Type B pancreatic cell (in vitro differentiated cells): Measurements from ENCODE around the gene GPR171. TPM values are rescaled to one million over a fixed set of nuclear protein-coding genes. Genes with fewer than 3 reads are reported as not detected.
A peak's percentile ranks its signal among the peaks of the same experiment; 100 is the strongest.

Experiments
- DNase-seq: peaks from one replicate; pipeline ENCODE4 v3.0.0; 2021; ENCODE audit warnings: mixed read lengths; ENCODE audit not compliant: unreplicated experiment; ENCODE audit errors: extremely low spot score
- H3K27ac Mint-ChIP-seq: 2 replicates; pipeline ENCODE4 v1.8.0; 2021; ENCODE audit warnings: mild to moderate bottlenecking, mixed read lengths
- H3K27me3 Mint-ChIP-seq: 2 replicates; pipeline ENCODE4 v1.8.0; 2021; ENCODE audit warnings: mixed read lengths
- H3K36me3 Mint-ChIP-seq: 2 replicates; pipeline ENCODE4 v1.8.0; 2021; ENCODE audit warnings: mixed read lengths
- H3K4me1 Mint-ChIP-seq: one replicate; pipeline ENCODE4 v1.8.0; 2021; ENCODE audit warnings: mixed read lengths; ENCODE audit not compliant: unreplicated experiment
- H3K4me3 Mint-ChIP-seq: 2 replicates; pipeline ENCODE4 v1.8.0; 2021; ENCODE audit warnings: mild to moderate bottlenecking, mixed read lengths
- H3K9me3 Mint-ChIP-seq: 2 replicates; pipeline ENCODE4 v1.8.0; 2021; ENCODE audit warnings: mixed read lengths
- CTCF ChIP-seq: fragments of 200-600 bp; sonication (generic); conservative IDR thresholded peaks from 2 replicates; pipeline ENCODE4 v1.5.0; 2021; ENCODE audit warnings: antibody characterized with exemption, mild to moderate bottlenecking
- total RNA-seq: library from RNA; stranded (reverse); gene quantifications from 2 replicates; pipeline ENCODE4 v1.2.1, GENCODE V29; 2021; ENCODE audit warnings: low replicate concordance

GPR171 gene
- total RNA-seq, 1 donor from 2014 or later, result not detected

- no peak overlapping the region for H3K4me3 Mint-ChIP-seq
- H3K9me3 Mint-ChIP-seq, result no peaks in the 10 kb centered on the region
- H3K4me1 Mint-ChIP-seq, result peaks cover 7% of the 10 kb centered on the region
- no peak for TF ChIP-seq CTCF
- H3K36me3 Mint-ChIP-seq, result no peaks in the 10 kb centered on the region
- no peak for DNase-seq
- H3K27ac Mint-ChIP-seq, result no peak overlapping the region
- H3K27me3 Mint-ChIP-seq, result no peaks in the 10 kb centered on the region
These were observed 5.8 kb downstream of the GPR171 start for GRCh38 chr3:151197228-151197627.

GRCh38 chr3:151196434-151196833, 6.6 kb downstream of the GPR171 start:
- Mint-ChIP-seq H3K27ac (no peak overlapping the region), H3K27me3 (no peaks in the 10 kb centered on the region), H3K4me3 (no peak overlapping the region), H3K9me3 (no peaks in the 10 kb centered on the region), H3K36me3 (no peaks in the 10 kb centered on the region), H3K4me1 (peaks cover 7% of the 10 kb centered on the region)
- TF ChIP-seq CTCF, result no peak
- DNase-seq, result no peak

DNA sequence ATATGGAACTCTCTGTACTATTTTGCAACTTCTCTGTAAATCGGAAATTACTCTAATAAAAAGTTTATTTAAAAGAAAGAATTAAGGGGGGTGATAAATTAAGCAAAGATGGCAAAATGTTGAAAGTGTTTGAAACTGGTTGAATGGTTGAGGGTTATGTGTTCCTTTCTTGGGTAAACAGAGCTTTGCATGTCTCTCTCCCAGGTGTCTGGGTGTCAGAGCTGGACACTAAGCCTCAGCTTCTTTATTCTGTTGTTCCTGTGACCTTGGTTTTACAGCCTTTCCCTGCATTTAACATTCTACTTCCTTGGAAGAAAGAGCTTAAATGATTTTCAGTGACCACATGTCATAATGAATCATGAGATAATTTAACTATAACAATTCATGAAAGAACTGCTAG, 7.2 kb downstream of the GPR171 start:
- H3K4me3 Mint-ChIP-seq, result no peak overlapping the region
- TF ChIP-seq CTCF, result no peak
- no peaks in the 10 kb centered on the region for H3K36me3 Mint-ChIP-seq
- no peaks in the 10 kb centered on the region for H3K9me3 Mint-ChIP-seq
- no peaks in the 10 kb centered on the region for H3K27me3 Mint-ChIP-seq
- no peak for DNase-seq
- no peak overlapping the region for H3K27ac Mint-ChIP-seq
- peaks cover 7% of the 10 kb centered on the region for H3K4me1 Mint-ChIP-seq

DNA sequence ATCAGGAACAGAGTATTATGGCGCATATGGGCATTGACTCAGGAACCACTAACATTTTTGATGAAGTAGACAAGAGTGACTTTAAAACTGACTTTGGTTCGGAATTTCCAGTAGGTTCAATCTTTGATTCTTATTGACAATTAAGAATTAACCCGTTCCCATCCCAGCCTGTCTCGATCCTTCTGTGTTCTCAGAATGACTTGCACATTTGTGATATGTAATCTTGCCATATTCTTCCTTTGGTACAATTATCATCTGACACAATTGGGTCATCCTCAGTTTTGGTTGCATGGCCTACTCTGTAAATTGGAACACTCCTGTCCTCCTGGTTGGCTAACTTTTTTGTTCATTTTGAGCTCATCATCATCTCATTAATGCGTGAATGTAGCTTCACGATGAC, 10.5 kb downstream of the GPR171 start:
- no peaks in the 10 kb centered on the region for H3K27me3 Mint-ChIP-seq

DNA sequence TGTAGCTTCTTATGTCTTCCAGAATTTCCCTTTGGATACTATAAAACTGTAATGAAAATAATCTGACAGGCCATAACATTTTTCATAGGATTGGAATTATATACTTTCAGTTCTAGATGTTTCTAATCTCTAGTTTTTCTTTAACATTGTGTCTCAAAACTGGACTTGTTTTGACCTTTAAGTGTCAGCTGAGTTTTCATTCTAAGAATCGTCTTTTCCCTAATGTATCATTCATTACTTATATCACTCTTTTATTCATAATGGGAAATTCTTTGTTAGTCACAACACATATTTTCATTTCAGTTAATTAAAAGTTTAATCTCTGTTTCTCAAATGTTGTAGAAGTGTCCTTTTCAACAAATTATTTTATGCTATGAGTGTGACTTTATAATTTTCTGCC, 11.9 kb downstream of the GPR171 start:
- Mint-ChIP-seq H3K27me3 (no peaks in the 10 kb centered on the region), H3K4me1 (peaks cover under 1% of the 10 kb centered on the region), H3K27ac (no peak overlapping the region), H3K4me3 (no peak overlapping the region), H3K9me3 (no peaks in the 10 kb centered on the region), H3K36me3 (no peaks in the 10 kb centered on the region)
- TF ChIP-seq CTCF, result no peak
- DNase-seq, result no peak

More for the DNA sequence above, 10.5 kb downstream of the GPR171 start:
- TF ChIP-seq CTCF, result no peak
- Mint-ChIP-seq H3K4me3 (no peak overlapping the region), H3K27ac (no peak overlapping the region), H3K9me3 (no peaks in the 10 kb centered on the region), H3K4me1 (peaks cover 7% of the 10 kb centered on the region), H3K36me3 (no peaks in the 10 kb centered on the region)
- DNase-seq, result no peak

GRCh38 chr3:151183265-151183671, 19.7 kb downstream of the GPR171 start:
- Mint-ChIP-seq H3K27me3 (no peaks in the 10 kb centered on the region), H3K27ac (peak overlapping the region; percentile 3), H3K4me1 (peaks cover 15% of the 10 kb centered on the region), H3K9me3 (no peaks in the 10 kb centered on the region), H3K4me3 (no peak overlapping the region), H3K36me3 (no peaks in the 10 kb centered on the region)
- no peak for TF ChIP-seq CTCF
- no peak for DNase-seq
